DMS 273 (cell line): ENCODE results near the gene EXD3.

Experiments used
- DNase-seq: peaks from one replicate; lab custom pipeline; 2025; ENCODE audit not compliant: unreplicated experiment; lab: John Stamatoyannopoulos, UW

EXD3 gene

GRCh38 chr9:137367506-137368430, 55.2 kb downstream of the EXD3 start:
- DNase-seq = no peak

GRCh38 chr9:137366891-137367381, 56.0 kb downstream of the EXD3 start:
- DNase-seq = no peak

GRCh38 chr9:137366445-137366810, 56.5 kb downstream of the EXD3 start:
- no peak for DNase-seq

- peak; percentile 78 for DNase-seq
Measured at GRCh38 chr9:137365552-137366444, 57.2 kb downstream of the EXD3 start.

- no peak for DNase-seq
Measured at GRCh38 chr9:137365056-137365455, 57.9 kb downstream of the EXD3 start.

GRCh38 chr9:137359850-137360249, 63.1 kb downstream of the EXD3 start:
- no peak for DNase-seq

GRCh38 chr9:137358126-137358525, 64.8 kb downstream of the EXD3 start:
- no peak for DNase-seq

- no peak for DNase-seq
Measured at GRCh38 chr9:137357166-137357565, 65.8 kb downstream of the EXD3 start.

- no peak for DNase-seq
Measured at GRCh38 chr9:137355761-137356365, 67.1 kb downstream of the EXD3 start.

GRCh38 chr9:137354845-137355760, 67.9 kb downstream of the EXD3 start:
- no peak for DNase-seq

GRCh38 chr9:137354153-137354844, 68.7 kb downstream of the EXD3 start:
- DNase-seq = no peak

- no peak for DNase-seq
Measured at GRCh38 chr9:137353223-137354152, 69.5 kb downstream of the EXD3 start.

GRCh38 chr9:137352511-137353222, 70.3 kb downstream of the EXD3 start:
- DNase-seq = no peak

- no peak for DNase-seq
Measured at GRCh38 chr9:137351781-137352501, 71.0 kb downstream of the EXD3 start.

- no peak for DNase-seq
Measured at GRCh38 chr9:137350696-137351584, 72.0 kb downstream of the EXD3 start.

GRCh38 chr9:137349471-137350033, 73.4 kb downstream of the EXD3 start:
- no peak for DNase-seq
